Measurements from ENCODE around the gene MINDY4B.
"Not testable (repeated sequence)": the region's sequence is repeated elsewhere in the genome, so short reads cannot be mapped to it uniquely, and the experiment has no call there.

Gene MINDY4B

GRCh38 chr3:150876611-150877265, 28.5 kb downstream of the MINDY4B start:
- H3K27ac ChIP-seq (ENCODE audit: low read depth, low read length) = no peak overlapping the region
- H3K4me1 ChIP-seq (ENCODE audit: control insufficient read depth, insufficient read depth, low read length) = no peaks in the 10 kb centered on the region
- H3K36me3 ChIP-seq (ENCODE audit: control insufficient read depth, insufficient read depth, low read length) = no peaks in the 10 kb centered on the region
- H3K4me3 ChIP-seq (ENCODE audit: low read depth, low read length) = no peak overlapping the region
- H3K27me3 ChIP-seq (ENCODE audit: control insufficient read depth, insufficient read depth, low read length) = no peaks in the 10 kb centered on the region
- H3K9ac ChIP-seq (ENCODE audit: low read length) = no peak overlapping the region
- H3K9me3 ChIP-seq (ENCODE audit: control insufficient read depth, insufficient read depth, low read depth, low read length) = no peaks in the 10 kb centered on the region

- Histone ChIP-seq H3K9ac (ENCODE audit: low read length) (no peak overlapping the region), H3K4me1 (ENCODE audit: control insufficient read depth, insufficient read depth, low read length) (no peaks in the 10 kb centered on the region), H3K27ac (ENCODE audit: low read depth, low read length) (no peak overlapping the region), H3K36me3 (ENCODE audit: control insufficient read depth, insufficient read depth, low read length) (no peaks in the 10 kb centered on the region), H3K27me3 (ENCODE audit: control insufficient read depth, insufficient read depth, low read length) (no peaks in the 10 kb centered on the region), H3K4me3 (ENCODE audit: low read depth, low read length) (no peak overlapping the region), H3K9me3 (ENCODE audit: control insufficient read depth, insufficient read depth, low read depth, low read length) (no peaks in the 10 kb centered on the region)
These were observed 29.7 kb downstream of the MINDY4B start for GRCh38 chr3:150875548-150875947.

- no peaks in the 10 kb centered on the region for H3K36me3 ChIP-seq (ENCODE audit: control insufficient read depth, insufficient read depth, low read length)
- H3K4me1 ChIP-seq (ENCODE audit: control insufficient read depth, insufficient read depth, low read length) = no peaks in the 10 kb centered on the region
- no peaks in the 10 kb centered on the region for H3K9me3 ChIP-seq (ENCODE audit: control insufficient read depth, insufficient read depth, low read depth, low read length)
- H3K9ac ChIP-seq (ENCODE audit: low read length) = no peak overlapping the region
- H3K27ac ChIP-seq (ENCODE audit: low read depth, low read length) = no peak overlapping the region
- H3K4me3 ChIP-seq (ENCODE audit: low read depth, low read length) = no peak overlapping the region
- H3K27me3 ChIP-seq (ENCODE audit: control insufficient read depth, insufficient read depth, low read length) = no peaks in the 10 kb centered on the region
These were observed 30.5 kb downstream of the MINDY4B start for GRCh38 chr3:150874666-150875219.

- Histone ChIP-seq H3K9ac (ENCODE audit: low read length) (no peak overlapping the region), H3K27me3 (ENCODE audit: control insufficient read depth, insufficient read depth, low read length) (no peaks in the 10 kb centered on the region), H3K27ac (ENCODE audit: low read depth, low read length) (no peak overlapping the region), H3K36me3 (ENCODE audit: control insufficient read depth, insufficient read depth, low read length) (no peaks in the 10 kb centered on the region), H3K4me1 (ENCODE audit: control insufficient read depth, insufficient read depth, low read length) (no peaks in the 10 kb centered on the region), H3K4me3 (ENCODE audit: low read depth, low read length) (no peak overlapping the region), H3K9me3 (ENCODE audit: control insufficient read depth, insufficient read depth, low read depth, low read length) (no peaks in the 10 kb centered on the region)
These were observed 34.0 kb downstream of the MINDY4B start for GRCh38 chr3:150871192-150871591.

GRCh38 chr3:150870406-150870805, 34.8 kb downstream of the MINDY4B start:
- H3K27ac ChIP-seq (ENCODE audit: low read depth, low read length) = no peak overlapping the region
- no peak overlapping the region for H3K4me3 ChIP-seq (ENCODE audit: low read depth, low read length)
- no peaks in the 10 kb centered on the region for H3K36me3 ChIP-seq (ENCODE audit: control insufficient read depth, insufficient read depth, low read length)
- H3K9ac ChIP-seq (ENCODE audit: low read length) = no peak overlapping the region
- no peaks in the 10 kb centered on the region for H3K9me3 ChIP-seq (ENCODE audit: control insufficient read depth, insufficient read depth, low read depth, low read length)
- no peaks in the 10 kb centered on the region for H3K4me1 ChIP-seq (ENCODE audit: control insufficient read depth, insufficient read depth, low read length)
- H3K27me3 ChIP-seq (ENCODE audit: control insufficient read depth, insufficient read depth, low read length) = no peaks in the 10 kb centered on the region

- Histone ChIP-seq H3K4me3 (ENCODE audit: low read depth, low read length) (no peak overlapping the region), H3K9me3 (ENCODE audit: control insufficient read depth, insufficient read depth, low read depth, low read length) (0 out of 2 replicates have a peak, but pooled peaks cover 1% of the 10 kb centered on the region), H3K9ac (ENCODE audit: low read length) (no peak overlapping the region), H3K27me3 (ENCODE audit: control insufficient read depth, insufficient read depth, low read length) (no peaks in the 10 kb centered on the region), H3K4me1 (ENCODE audit: control insufficient read depth, insufficient read depth, low read length) (no peaks in the 10 kb centered on the region), H3K27ac (ENCODE audit: low read depth, low read length) (no peak overlapping the region), H3K36me3 (ENCODE audit: control insufficient read depth, insufficient read depth, low read length) (no peaks in the 10 kb centered on the region)
These were observed 37.0 kb downstream of the MINDY4B start for GRCh38 chr3:150868282-150868681.

- peaks cover 10% of the 10 kb centered on the region; the same call in 1 of the 2 replicates for H3K9me3 ChIP-seq (ENCODE audit: control insufficient read depth, insufficient read depth, low read depth, low read length)
- H3K9ac ChIP-seq (ENCODE audit: low read length) = no peak overlapping the region
- no peak overlapping the region for H3K4me3 ChIP-seq (ENCODE audit: low read depth, low read length)
- H3K27me3 ChIP-seq (ENCODE audit: control insufficient read depth, insufficient read depth, low read length) = no peaks in the 10 kb centered on the region
- H3K4me1 ChIP-seq (ENCODE audit: control insufficient read depth, insufficient read depth, low read length) = no peaks in the 10 kb centered on the region
- no peak overlapping the region for H3K27ac ChIP-seq (ENCODE audit: low read depth, low read length)
- no peaks in the 10 kb centered on the region for H3K36me3 ChIP-seq (ENCODE audit: control insufficient read depth, insufficient read depth, low read length)
These were observed 37.8 kb downstream of the MINDY4B start for GRCh38 chr3:150867434-150867833.

GRCh38 chr3:150863921-150864320, 41.3 kb downstream of the MINDY4B start:
- H3K27me3 ChIP-seq (ENCODE audit: control insufficient read depth, insufficient read depth, low read length); H3K4me3 ChIP-seq (ENCODE audit: low read depth, low read length); H3K36me3 ChIP-seq (ENCODE audit: control insufficient read depth, insufficient read depth, low read length); H3K27ac ChIP-seq (ENCODE audit: low read depth, low read length); H3K9ac ChIP-seq (ENCODE audit: low read length); H3K4me1 ChIP-seq (ENCODE audit: control insufficient read depth, insufficient read depth, low read length): not testable (repeated sequence)
- peaks cover 12% of the 10 kb centered on the region; the same call in 1 of the 2 replicates for H3K9me3 ChIP-seq (ENCODE audit: control insufficient read depth, insufficient read depth, low read depth, low read length)

GRCh38 chr3:150861851-150862250, 43.4 kb downstream of the MINDY4B start:
- no peaks in the 10 kb centered on the region for H3K4me1 ChIP-seq (ENCODE audit: control insufficient read depth, insufficient read depth, low read length)
- H3K36me3 ChIP-seq (ENCODE audit: control insufficient read depth, insufficient read depth, low read length) = no peaks in the 10 kb centered on the region
- H3K4me3 ChIP-seq (ENCODE audit: low read depth, low read length) = no peak overlapping the region
- H3K27me3 ChIP-seq (ENCODE audit: control insufficient read depth, insufficient read depth, low read length) = no peaks in the 10 kb centered on the region
- no peak overlapping the region for H3K9ac ChIP-seq (ENCODE audit: low read length)
- peaks cover 12% of the 10 kb centered on the region; the same call in 1 of the 2 replicates for H3K9me3 ChIP-seq (ENCODE audit: control insufficient read depth, insufficient read depth, low read depth, low read length)
- H3K27ac ChIP-seq (ENCODE audit: low read depth, low read length) = no peak overlapping the region

- not testable (repeated sequence) for H3K4me3 ChIP-seq (ENCODE audit: low read depth, low read length); H3K36me3 ChIP-seq (ENCODE audit: control insufficient read depth, insufficient read depth, low read length); H3K27me3 ChIP-seq (ENCODE audit: control insufficient read depth, insufficient read depth, low read length); H3K27ac ChIP-seq (ENCODE audit: low read depth, low read length); H3K9me3 ChIP-seq (ENCODE audit: control insufficient read depth, insufficient read depth, low read depth, low read length); H3K9ac ChIP-seq (ENCODE audit: low read length); H3K4me1 ChIP-seq (ENCODE audit: control insufficient read depth, insufficient read depth, low read length)
These were observed 47.3 kb downstream of the MINDY4B start for GRCh38 chr3:150857936-150858335.

GRCh38 chr3:150850191-150850590, 55.0 kb downstream of the MINDY4B start:
- Histone ChIP-seq H3K9ac (ENCODE audit: low read length) (no peak overlapping the region), H3K9me3 (ENCODE audit: control insufficient read depth, insufficient read depth, low read depth, low read length) (peaks cover 11% of the 10 kb centered on the region; the same call in 1 of the 2 replicates), H3K36me3 (ENCODE audit: control insufficient read depth, insufficient read depth, low read length) (no peaks in the 10 kb centered on the region), H3K27ac (ENCODE audit: low read depth, low read length) (no peak overlapping the region), H3K4me3 (ENCODE audit: low read depth, low read length) (no peak overlapping the region), H3K4me1 (ENCODE audit: control insufficient read depth, insufficient read depth, low read length) (peaks cover 5% of the 10 kb centered on the region), H3K27me3 (ENCODE audit: control insufficient read depth, insufficient read depth, low read length) (no peaks in the 10 kb centered on the region)

All from HUES6 (cell line).